PC-9 (cell line): ENCODE measurements around the gene MPHOSPH6.

Experiments
- EZH2 ChIP-seq: fragments of 200-600 bp; sonication (generic); IDR thresholded peaks from 2 replicates; pipeline ENCODE4 v1.8.0; 2017; ENCODE audit warnings: antibody characterized with exemption, low read depth
- TF ChIP-seq, protein P1 (sequence below): fragments of 200-600 bp; sonication (generic); conservative IDR thresholded peaks from 2 replicates; pipeline ENCODE4 v1.6.1; 2017; ENCODE audit warnings: mixed run types, antibody characterized with exemption, mild to moderate bottlenecking, moderate library complexity

DNA sequence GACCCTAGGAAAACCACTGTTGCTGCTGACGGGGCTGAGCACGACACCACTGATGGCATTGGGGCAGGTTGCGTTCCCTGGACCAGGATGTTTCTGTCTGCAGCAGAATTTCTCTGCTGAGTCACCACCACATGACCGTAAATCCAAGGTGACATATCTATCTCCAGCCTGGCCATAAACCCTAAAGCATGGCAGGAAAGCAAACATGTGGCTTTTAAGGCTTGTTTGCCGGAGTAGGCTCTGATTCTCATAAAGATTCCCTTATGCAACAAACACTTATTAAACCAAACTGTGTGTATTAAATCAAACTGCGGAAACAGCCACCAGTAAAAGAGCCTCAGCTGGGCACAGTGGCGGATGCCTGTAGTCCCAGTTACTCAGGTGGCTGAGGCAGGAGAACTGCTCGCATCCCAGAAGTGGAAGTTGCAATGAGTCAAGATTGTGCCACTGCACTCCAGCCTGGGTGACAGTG is 17.3 kb downstream of the MPHOSPH6 start:
- TF ChIP-seq, protein P1, sequence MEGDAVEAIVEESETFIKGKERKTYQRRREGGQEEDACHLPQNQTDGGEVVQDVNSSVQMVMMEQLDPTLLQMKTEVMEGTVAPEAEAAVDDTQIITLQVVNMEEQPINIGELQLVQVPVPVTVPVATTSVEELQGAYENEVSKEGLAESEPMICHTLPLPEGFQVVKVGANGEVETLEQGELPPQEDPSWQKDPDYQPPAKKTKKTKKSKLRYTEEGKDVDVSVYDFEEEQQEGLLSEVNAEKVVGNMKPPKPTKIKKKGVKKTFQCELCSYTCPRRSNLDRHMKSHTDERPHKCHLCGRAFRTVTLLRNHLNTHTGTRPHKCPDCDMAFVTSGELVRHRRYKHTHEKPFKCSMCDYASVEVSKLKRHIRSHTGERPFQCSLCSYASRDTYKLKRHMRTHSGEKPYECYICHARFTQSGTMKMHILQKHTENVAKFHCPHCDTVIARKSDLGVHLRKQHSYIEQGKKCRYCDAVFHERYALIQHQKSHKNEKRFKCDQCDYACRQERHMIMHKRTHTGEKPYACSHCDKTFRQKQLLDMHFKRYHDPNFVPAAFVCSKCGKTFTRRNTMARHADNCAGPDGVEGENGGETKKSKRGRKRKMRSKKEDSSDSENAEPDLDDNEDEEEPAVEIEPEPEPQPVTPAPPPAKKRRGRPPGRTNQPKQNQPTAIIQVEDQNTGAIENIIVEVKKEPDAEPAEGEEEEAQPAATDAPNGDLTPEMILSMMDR = no peak
- no peak for TF ChIP-seq EZH2
